A673 (cell line): Measurements from ENCODE around the gene GPR160. TPM values are rescaled to one million over a fixed set of nuclear protein-coding genes. Genes with fewer than 3 reads are reported as not detected.

Experiments
- BruUV-seq: library from RNA; stranded (reverse); fragments of 400-500 nt; replicated peaks from 2 replicates; lab custom pipeline; 2021; lab: Mats Ljungman, UMichigan
- CTCF ChIA-PET: fragments of 300-600 bp; sonication (Branson Sonifier 250); formaldehyde crosslinking; loops from one replicate; lab custom pipeline; 2022; ENCODE audit warnings: antibody characterized with exemption; lab: Charles Lee
- POLR2A ChIA-PET: fragments of 300-600 bp; sonication (Branson Sonifier 250); formaldehyde crosslinking; loops from one replicate; lab custom pipeline; 2022; ENCODE audit warnings: antibody characterized with exemption; ENCODE audit not compliant: low non-redundant PET; lab: Charles Lee
- DNase-seq: peaks from one replicate; pipeline ENCODE4 v3.0.0-alpha.2; 2015; ENCODE audit warnings: low spot score
- H3K27ac ChIP-seq: fragments of 200-600 bp; sonication (generic); 2 replicates; pipeline ENCODE4 v1.5.1; 2016; ENCODE audit warnings: mixed run types, low read depth, mild to moderate bottlenecking, mixed read lengths, antibody characterized with exemption, low read length; ENCODE audit not compliant: poor library complexity, severe bottlenecking
- H3K27me3 ChIP-seq: fragments of 200-600 bp; sonication (generic); replicated peaks from 2 replicates; pipeline ENCODE4 v1.6.1; 2017; ENCODE audit warnings: mixed run types, low read depth, mild to moderate bottlenecking, mixed read lengths, antibody characterized with exemption, low read length; ENCODE audit not compliant: insufficient read depth, poor library complexity
- H3K36me3 ChIP-seq: fragments of 200-600 bp; sonication (generic); 2 replicates; pipeline ENCODE4 v1.6.1; 2016; ENCODE audit warnings: mixed run types, mild to moderate bottlenecking, mixed read lengths, antibody characterized with exemption, low read length; ENCODE audit not compliant: insufficient read depth, poor library complexity, severe bottlenecking
- H3K4me1 ChIP-seq: fragments of 200-600 bp; sonication (generic); 2 replicates; pipeline ENCODE4 v1.6.1; 2017; ENCODE audit warnings: mixed run types, mild to moderate bottlenecking, mixed read lengths, antibody characterized with exemption, low read length; ENCODE audit not compliant: insufficient read depth, poor library complexity, severe bottlenecking
- H3K4me3 ChIP-seq: fragments of 200-600 bp; sonication (generic); 2 replicates; pipeline ENCODE4 v1.5.1; 2016; ENCODE audit warnings: low read depth, mixed run types, mild to moderate bottlenecking, mixed read lengths, low read length; ENCODE audit not compliant: poor library complexity, severe bottlenecking
- H3K9me3 ChIP-seq: fragments of 200-600 bp; sonication (generic); 2 replicates; pipeline ENCODE4 v1.6.1; 2016; ENCODE audit warnings: mixed run types, low read depth, mild to moderate bottlenecking, mixed read lengths, antibody characterized with exemption, low read length; ENCODE audit not compliant: poor library complexity, severe bottlenecking
- CTCF ChIP-seq: fragments of 300-800, 200-600 bp; sonication (generic); conservative IDR thresholded peaks from 2 replicates; pipeline ENCODE4 v1.5.1; 2017; ENCODE audit warnings: low read depth, mild to moderate bottlenecking, antibody characterized with exemption, low read length, moderate library complexity, mixed read lengths
- EZH2 ChIP-seq: fragments of 200-600 bp; sonication (generic); IDR thresholded peaks from 2 replicates; pipeline ENCODE4 v1.6.1; 2017; ENCODE audit warnings: borderline replicate concordance, low read depth, mild to moderate bottlenecking, mixed read lengths, antibody characterized with exemption, low read length; ENCODE audit not compliant: poor library complexity, severe bottlenecking
- intact Hi-C: fragments of 100-400 bp; cut with micrococcal nuclease; formaldehyde crosslinking; loops from one replicate; pipeline ENCODE4 v1.10.0; 2022; ENCODE audit not compliant: unreplicated experiment
- total RNA-seq: library from RNA; stranded (reverse); gene quantifications from 2 replicates; pipeline ENCODE4 v1.2.3, GENCODE V29; 2021

The GPR160 gene
- total RNA-seq, 1 experiment from 2014 or later: 11.2 TPM

GRCh38 chr3:170057550-170057949 lies 19.8 kb downstream of the GPR160 start:
- TF ChIP-seq EZH2 (no peak), CTCF (no peak)
- intact Hi-C loops: loop anchor here (10.0 kb wide), 1 partner anchor 293 kb away; the partner anchor contains the start of genes ACTRT3 and TERC
- ChIA-PET CTCF (no interaction called here), POLR2A (no interaction called here)
- Histone ChIP-seq H3K9me3 (no peaks in the 10 kb centered on the region), H3K27ac (no peak overlapping the region), H3K27me3 (no peaks in the 10 kb centered on the region), H3K36me3 (no peaks in the 10 kb centered on the region), H3K4me3 (no peak overlapping the region), H3K4me1 (peaks cover 19% of the 10 kb centered on the region)
- BruUV-seq: no TSS peak
- no peak for DNase-seq

GRCh38 chr3:170058127-170058526 lies 20.3 kb downstream of the GPR160 start:
- BruUV-seq: no TSS peak
- Histone ChIP-seq H3K4me1 (peaks cover 19% of the 10 kb centered on the region), H3K4me3 (no peak overlapping the region), H3K27ac (no peak overlapping the region), H3K36me3 (no peaks in the 10 kb centered on the region), H3K27me3 (no peaks in the 10 kb centered on the region), H3K9me3 (no peaks in the 10 kb centered on the region)
- DNase-seq: no peak
- ChIA-PET CTCF (interaction anchor here (0.7 kb wide), 1 partner anchor 88 kb away, joined by 5 read pairs; no protein-coding TSS in a partner anchor), POLR2A (no interaction called here)
- TF ChIP-seq CTCF: no peak
- TF ChIP-seq EZH2: no peak
- intact Hi-C loops: loop anchor here (10.0 kb wide), 1 partner anchor 293 kb away; the partner anchor contains the start of genes ACTRT3 and TERC

GRCh38 chr3:170059447-170059846 lies 21.7 kb downstream of the GPR160 start:
- peaks cover 19% of the 10 kb centered on the region for H3K4me1 ChIP-seq
- no TSS peak for BruUV-seq
- no peak overlapping the region for H3K4me3 ChIP-seq
- no peak overlapping the region for H3K27ac ChIP-seq
- no peak for TF ChIP-seq CTCF
- TF ChIP-seq EZH2: no peak
- no peaks in the 10 kb centered on the region for H3K36me3 ChIP-seq
- peak; percentile 85 for DNase-seq
- no peaks in the 10 kb centered on the region for H3K9me3 ChIP-seq
- ChIA-PET CTCF (no interaction called here), POLR2A (no interaction called here)
- intact Hi-C loops: loop anchor here (10.0 kb wide), 1 partner anchor 295 kb away; the partner anchor contains the start of genes ACTRT3 and TERC
- H3K27me3 ChIP-seq: no peaks in the 10 kb centered on the region
